Erythroblast (primary cell): ENCODE data around the gene PPARG.

ENCODE experiments used
- GATA1 ChIP-seq: IDR thresholded peaks from 2 replicates; pipeline ENCODE4 v1.6.1; 2011; ENCODE audit warnings: low read depth, mild to moderate bottlenecking, control low read depth, low read length, moderate library complexity
- POLR2A ChIP-seq: IDR thresholded peaks from 2 replicates; pipeline ENCODE4 v1.6.1; 2011; ENCODE audit warnings: mild to moderate bottlenecking, low read length

DNA sequence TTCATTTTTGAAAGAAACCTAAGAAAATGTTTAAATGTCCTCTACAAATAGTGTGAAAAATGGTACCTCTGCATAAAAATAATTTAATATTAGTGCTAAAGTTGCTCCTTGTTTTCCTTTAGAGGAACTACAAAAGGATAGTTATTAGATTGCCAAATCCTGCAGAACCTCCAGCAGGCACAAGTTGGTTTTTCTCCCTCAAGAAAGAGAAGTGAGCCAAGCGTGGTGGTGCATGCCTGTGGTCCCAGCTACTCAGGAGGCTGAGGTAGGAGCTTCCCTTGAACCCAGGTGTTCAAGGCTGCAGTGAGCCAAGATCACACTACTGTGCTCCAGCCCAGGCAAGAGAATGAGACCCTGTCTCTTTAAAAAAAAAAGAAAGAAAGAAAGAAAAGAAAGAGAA lies 110.4 kb downstream of the PPARG start:
- TF ChIP-seq POLR2A (no peak), GATA1 (no peak)
